Stimulated activated CD4-positive, alpha-beta T cell treated with anti-CD3 and anti-CD28 coated beads, Interleukin-15, amount 100 ng/mL, for 24 hours (primary cell): ENCODE measurements around the gene PPM1D.
"Not testable (repeated sequence)": the region's sequence is repeated elsewhere in the genome, so short reads cannot be mapped to it uniquely, and the experiment has no call there.

Experiments
- DNase-seq: peaks from one replicate; pipeline ENCODE4 v3.0.0-alpha.2; 2020

Gene PPM1D

GRCh38 chr17:60623415-60623814, 23.4 kb downstream of the PPM1D start:
- no peak for DNase-seq

GRCh38 chr17:60627124-60627523, 27.1 kb downstream of the PPM1D start:
- no peak for DNase-seq

DNA sequence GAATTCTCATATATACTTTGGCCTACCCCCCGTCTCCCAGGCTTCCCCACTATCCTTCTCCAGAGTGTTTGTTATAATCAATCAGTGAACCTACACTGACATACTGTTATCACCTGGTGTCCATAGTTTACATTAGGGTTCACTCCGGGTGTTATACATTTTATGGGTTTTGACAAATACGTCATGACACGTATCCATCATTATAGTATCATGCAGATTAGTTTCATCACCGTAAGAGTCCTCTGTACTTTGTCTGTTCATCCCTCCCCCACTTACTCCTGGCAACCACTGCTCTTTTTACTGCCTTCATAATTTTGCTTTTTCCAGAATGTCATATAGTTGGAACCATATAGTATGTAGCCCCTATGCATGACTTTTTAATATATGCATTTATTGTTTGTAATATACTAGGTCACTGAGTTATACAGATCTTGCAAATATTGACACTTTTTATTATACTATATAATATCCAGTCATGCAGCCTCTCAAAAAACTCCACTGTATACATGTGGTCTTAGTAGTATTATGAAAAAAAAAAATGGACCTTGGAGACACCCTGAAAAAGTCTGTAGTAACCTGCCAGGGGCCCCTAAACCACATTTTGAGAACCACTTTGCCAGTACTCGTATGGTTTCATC, 28.4 kb downstream of the PPM1D start:
- DNase-seq, result no peak

DNA sequence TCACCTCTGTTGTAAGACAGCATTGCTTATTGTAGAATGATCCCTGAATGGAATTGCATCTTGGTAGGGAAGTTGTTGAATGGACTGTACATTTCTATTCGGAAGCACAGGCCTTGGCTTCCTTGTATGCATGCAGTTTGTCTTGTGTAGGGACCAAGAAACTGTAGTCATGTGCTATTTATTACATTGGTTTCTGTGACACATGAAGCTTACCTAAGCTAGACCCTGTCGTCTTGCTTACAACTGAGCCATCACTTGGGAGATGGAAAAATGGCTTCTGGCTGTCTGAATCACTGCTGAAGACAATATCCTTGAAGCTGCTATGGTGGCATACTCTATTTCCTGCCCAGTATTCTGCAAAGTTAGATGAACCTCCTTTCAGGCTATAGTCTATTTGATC, 29.1 kb downstream of the PPM1D start:
- no peak for DNase-seq

- no peak for DNase-seq
Measured at GRCh38 chr17:60630352-60630751, 30.4 kb downstream of the PPM1D start.

GRCh38 chr17:60631119-60631518, 31.1 kb downstream of the PPM1D start:
- DNase-seq, result no peak

DNA sequence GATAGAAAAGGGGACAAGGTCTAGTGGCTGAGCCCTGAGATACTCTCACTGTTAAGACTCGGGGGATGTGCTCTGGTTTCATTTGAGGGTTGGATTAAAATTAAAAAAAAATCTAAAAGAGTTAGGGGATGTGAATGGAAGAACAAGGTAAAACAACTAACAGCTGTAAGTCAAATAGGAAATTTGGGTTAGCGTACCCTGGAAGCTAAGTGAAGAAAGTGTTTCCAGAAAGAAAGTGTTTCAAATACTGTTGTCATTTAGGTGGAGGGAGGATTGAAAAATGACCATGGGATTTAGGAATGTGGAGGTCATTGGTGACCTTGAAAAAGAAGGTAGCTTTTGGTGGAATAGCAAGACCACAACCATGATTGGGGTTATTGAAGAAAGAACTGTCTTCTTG, 37.7 kb downstream of the PPM1D start:
- DNase-seq, result no peak

DNA sequence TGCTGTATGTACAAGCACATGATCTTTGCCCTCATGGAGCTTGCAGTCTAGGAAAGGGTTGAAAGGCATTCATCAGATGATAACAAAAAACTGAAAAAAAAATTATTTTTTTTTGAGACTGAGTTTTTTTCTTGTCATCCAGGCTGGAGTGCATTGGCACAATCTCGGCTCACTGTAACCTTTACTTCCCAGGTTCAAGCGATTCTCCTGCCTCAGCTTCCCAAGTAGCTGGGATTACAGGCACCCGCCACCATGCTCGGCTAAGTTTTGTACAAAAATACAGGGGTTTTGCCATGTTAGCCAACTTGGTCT, 39.0 kb downstream of the PPM1D start:
- no peak for DNase-seq

- DNase-seq, result no peak
Measured at GRCh38 chr17:60640503-60640902, 40.5 kb downstream of the PPM1D start.

DNA sequence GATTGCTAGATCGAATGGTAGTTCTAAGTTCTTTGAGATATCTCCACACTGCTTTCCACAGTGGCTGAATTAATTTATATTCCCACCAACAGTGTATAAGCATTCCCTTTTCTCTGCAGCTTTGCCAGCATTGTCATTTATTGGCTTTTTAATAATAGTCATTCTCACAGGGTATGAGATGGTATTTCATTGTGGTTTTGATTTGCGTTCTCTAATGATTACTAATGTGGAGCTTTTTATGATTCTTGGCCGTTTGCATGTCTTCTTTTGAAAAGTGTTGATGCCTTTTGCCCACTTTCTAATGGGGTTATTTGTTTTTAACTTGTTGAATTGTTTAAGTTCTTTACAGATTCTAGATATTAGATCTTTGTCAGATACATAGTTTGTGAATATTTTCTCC, 41.1 kb downstream of the PPM1D start:
- no peak for DNase-seq

DNA sequence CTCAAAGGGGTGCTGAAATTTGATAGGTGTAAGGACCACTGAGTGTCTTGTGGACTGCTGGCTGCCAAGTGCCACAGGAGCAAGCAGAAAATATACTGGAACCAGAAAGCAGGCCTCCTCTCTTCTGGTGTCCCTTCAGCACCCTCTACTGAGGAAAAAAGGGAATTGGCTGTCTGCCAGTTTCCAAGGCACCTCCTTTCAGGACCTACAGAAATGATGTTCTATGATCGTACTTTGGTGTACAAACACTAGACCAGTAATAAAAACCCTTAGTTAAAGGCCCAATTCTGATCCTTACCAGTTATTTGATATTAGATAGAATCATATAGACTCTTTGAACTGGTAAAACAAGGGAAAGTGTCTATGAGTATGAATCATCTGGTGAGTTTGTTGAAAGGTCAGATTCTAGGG, 41.8 kb downstream of the PPM1D start:
- peak; percentile 59 for DNase-seq

DNA sequence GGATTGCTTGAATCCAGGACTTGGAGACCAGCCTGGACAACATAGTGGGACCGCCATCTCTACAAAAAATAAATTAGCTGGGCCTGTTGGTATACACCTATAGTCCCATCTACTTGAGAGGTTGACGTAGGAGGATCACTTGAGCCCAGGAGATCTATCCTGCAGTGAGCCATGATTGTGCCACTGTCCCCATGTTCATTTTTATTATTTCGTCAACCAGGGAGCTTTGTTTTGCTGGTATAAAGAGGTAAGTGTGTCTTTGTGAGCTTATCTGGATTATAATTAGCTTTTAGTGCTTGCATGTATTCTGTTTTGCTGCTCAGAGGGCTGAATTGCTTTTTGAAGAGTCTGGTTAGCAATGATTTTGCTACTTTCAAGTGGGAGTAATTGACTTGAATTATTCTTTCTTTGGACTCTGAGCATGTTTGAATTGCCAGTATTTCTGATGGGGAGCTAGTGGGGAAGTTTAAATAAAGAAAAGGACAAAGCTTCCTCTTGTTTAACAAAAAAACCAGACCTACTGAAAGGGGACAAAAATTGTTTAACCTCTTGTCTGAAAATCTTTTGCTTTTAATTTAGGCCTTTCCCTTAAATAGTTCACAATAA, 46.0 kb downstream of the PPM1D start:
- no peak for DNase-seq

DNA sequence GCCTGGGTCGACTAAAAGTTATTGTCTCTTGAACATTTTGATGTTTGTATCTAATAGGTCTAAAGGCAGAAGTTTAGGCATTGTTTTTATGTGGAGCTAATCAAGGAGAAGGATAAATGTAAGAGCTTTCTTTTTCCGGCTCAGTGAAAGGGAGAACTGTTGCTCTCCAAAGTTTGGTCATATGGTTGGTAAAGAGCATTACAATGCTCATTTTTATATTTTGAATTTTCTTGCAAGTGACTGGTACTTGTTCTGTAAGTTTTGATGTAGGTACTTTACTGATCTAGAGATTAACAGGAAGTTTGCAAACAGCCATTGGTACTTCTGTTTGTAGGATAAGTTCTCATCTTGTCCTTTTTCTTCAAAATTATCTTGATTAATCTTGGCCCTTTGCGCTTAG, 46.7 kb downstream of the PPM1D start:
- DNase-seq, result no peak

- DNase-seq, result no peak
Measured at GRCh38 chr17:60647705-60648104, 47.7 kb downstream of the PPM1D start.

DNA sequence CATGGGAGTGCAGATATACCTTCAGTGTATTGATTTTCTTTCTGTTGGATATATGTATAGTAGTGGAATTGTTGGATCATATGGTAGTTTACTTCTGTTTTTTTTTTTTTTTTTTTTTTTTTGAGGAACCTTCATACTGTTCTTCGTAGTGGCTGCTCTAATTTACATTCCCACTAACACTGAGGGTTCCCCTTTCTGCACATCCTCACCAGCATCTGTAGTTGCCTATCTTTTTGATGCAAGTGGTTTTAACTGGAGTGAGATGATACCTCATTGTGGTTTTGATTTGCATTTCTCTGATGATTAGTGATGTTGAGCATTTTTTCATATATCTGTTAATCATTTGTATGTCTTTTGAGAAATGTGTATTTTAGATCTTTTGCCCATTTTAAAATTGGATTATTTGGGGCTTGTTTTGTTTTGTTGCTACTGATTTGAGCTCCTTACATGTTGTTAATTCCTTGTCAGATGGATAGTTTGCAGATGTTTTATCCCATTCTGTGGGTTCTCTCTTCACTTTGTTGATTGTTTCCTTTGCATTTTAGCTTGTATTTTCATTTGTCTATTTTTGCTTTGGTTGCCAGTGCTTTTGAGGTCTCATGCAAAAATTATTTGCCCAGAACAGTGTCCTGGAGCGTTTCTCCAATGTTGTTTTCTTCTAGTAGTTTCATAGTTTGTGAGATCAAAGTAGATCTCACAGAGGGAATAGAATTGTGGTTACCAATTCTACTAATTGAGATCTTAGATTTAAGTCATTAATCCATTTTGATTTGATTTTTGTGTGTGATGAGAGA, 52.7 kb downstream of the PPM1D start:
- DNase-seq, result no peak

DNA sequence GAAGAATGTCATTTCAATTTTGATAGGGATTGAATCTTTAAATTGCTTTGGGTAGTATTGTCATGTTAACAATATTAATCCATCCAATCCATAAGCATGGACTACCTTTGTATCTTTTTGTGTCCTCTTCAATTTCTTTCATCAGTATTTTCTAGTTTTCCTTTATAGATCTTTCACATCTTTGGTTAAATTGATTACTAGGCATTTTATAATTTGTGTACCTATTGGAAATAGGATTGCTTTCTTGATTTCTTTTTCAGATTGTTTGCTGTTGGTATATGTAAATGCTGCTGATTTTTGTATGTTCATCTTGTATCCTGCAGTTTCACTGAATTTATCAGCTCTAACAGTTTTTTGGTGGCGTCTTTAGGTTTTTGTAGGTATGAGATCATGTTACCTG, 53.6 kb downstream of the PPM1D start:
- DNase-seq, result no peak

GRCh38 chr17:60656499-60656898, 56.5 kb downstream of the PPM1D start:
- DNase-seq, result no peak

DNA sequence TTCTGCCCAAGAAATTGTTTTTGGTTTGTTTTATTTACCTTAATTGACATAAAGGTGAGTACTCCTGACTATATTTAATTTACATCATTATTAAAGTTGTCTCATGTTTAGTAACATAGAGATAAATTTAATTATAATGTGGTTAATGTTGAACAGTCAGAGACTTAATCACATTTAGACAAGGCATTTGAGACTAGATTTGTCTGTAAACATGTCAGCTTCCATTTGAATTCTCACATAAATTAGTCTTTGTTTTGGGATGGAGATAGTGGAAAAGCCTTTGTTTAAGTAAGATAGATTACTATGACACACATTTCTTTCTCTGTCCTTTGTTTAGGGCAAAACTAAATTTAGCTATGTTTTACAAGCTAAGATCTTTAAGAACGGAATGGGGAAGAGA, 59.2 kb downstream of the PPM1D start:
- DNase-seq, result no peak

DNA sequence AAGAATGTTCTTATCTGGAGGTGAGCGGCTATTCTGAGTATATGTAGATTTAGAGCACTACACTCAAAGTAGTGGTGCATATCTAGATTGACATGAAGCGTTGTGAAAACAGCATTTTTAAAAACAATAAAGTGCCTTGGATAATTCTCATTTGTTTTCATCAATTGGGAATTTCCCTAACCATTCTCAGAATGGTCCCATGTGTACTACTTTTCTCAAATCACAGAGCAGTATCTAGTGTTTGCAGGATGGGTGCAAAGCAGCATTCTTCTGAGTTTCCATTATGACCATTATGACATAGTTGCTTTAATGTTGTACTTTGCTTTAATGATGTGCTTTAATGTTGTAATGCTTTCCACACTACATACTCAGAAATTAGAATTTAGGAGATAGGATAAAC, 61.5 kb downstream of the PPM1D start:
- no peak for DNase-seq

- no peak for DNase-seq
Measured at GRCh38 chr17:60664022-60664421, 64.0 kb downstream of the PPM1D start.

DNA sequence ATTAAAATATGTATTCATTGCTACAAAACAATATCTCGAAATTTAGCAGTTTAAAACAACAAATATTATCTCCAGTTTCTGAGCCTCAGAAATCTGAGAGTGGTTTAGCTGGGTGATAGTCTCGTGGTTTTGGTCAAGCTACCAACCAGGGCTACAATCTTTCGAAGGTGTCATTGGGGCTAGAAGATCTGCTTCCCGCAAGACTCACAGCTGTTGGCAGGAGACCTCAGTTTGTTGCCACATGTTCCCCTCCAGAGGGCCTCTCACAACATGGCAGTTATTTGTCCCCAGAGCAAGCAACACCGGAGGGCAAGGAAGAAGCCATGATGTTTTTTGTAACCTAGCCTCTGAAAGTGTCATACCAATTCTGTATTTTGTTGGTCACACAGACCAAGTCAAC, 65.6 kb downstream of the PPM1D start:
- no peak for DNase-seq

- not testable (repeated sequence) for DNase-seq
Measured at GRCh38 chr17:60668741-60669140, 68.7 kb downstream of the PPM1D start.

GRCh38 chr17:60671482-60671881, 71.5 kb downstream of the PPM1D start:
- DNase-seq, result no peak

- DNase-seq, result not testable (repeated sequence)
Measured at GRCh38 chr17:60674637-60675036, 74.6 kb downstream of the PPM1D start.

DNA sequence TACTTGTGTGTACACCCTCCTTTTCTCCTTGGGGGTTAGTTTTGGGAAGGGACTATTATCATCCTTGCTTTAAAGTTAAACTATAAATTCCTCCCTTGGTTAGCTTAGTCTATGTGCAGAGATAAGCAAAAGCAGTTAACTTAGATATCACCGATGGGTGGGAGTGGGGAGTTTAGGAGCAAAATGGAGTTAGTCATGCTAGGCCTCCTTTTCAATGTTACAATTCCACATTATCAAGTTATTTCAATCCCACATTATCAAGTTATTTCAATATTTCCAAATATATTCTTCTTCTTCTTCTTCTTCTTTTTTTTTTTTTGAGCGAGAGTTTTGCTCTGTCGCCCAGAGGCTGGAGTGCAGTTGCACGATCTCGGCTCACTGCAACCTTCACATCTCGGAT, 76.0 kb downstream of the PPM1D start:
- DNase-seq, result no peak
